ENCODE measurements around the gene PIK3R1.

PIK3R1 gene

GRCh38 chr5:68292316-68292715, 76.8 kb downstream of the PIK3R1 start:
- no peak overlapping the region for H3K27ac Mint-ChIP-seq
- no peaks in the 10 kb centered on the region for H3K27me3 Mint-ChIP-seq
- H3K9me3 Mint-ChIP-seq, result no peaks in the 10 kb centered on the region
- peaks cover 46% of the 10 kb centered on the region for H3K36me3 Mint-ChIP-seq
- peaks cover 17% of the 10 kb centered on the region for H3K4me1 Mint-ChIP-seq
- ATAC-seq, result no peak
- no peak overlapping the region for H3K4me3 Mint-ChIP-seq

- no peak overlapping the region for H3K27ac Mint-ChIP-seq
- H3K4me1 Mint-ChIP-seq, result no peaks in the 10 kb centered on the region
- H3K4me3 Mint-ChIP-seq, result no peak overlapping the region
- H3K9me3 Mint-ChIP-seq, result no peaks in the 10 kb centered on the region
- peaks cover 73% of the 10 kb centered on the region for H3K36me3 Mint-ChIP-seq
- ATAC-seq, result no peak
- no peaks in the 10 kb centered on the region for H3K27me3 Mint-ChIP-seq
These were observed 80.2 kb downstream of the PIK3R1 start for GRCh38 chr5:68295772-68296171.

GRCh38 chr5:68296895-68297294, 81.3 kb downstream of the PIK3R1 start:
- Mint-ChIP-seq H3K4me1 (no peaks in the 10 kb centered on the region), H3K36me3 (peaks cover 77% of the 10 kb centered on the region), H3K4me3 (no peak overlapping the region), H3K27ac (no peak overlapping the region), H3K27me3 (no peaks in the 10 kb centered on the region), H3K9me3 (no peaks in the 10 kb centered on the region)
- no peak for ATAC-seq

GRCh38 chr5:68297656-68298055, 82.1 kb downstream of the PIK3R1 start:
- Mint-ChIP-seq H3K27ac (no peak overlapping the region), H3K27me3 (no peaks in the 10 kb centered on the region), H3K4me3 (no peak overlapping the region), H3K4me1 (no peaks in the 10 kb centered on the region), H3K36me3 (peaks cover 77% of the 10 kb centered on the region), H3K9me3 (no peaks in the 10 kb centered on the region)
- ATAC-seq, result no peak

GRCh38 chr5:68298479-68298878, 82.9 kb downstream of the PIK3R1 start:
- ATAC-seq, result no peak
- Mint-ChIP-seq H3K4me1 (peaks cover 6% of the 10 kb centered on the region), H3K4me3 (no peak overlapping the region), H3K27ac (no peak overlapping the region), H3K36me3 (peaks cover 76% of the 10 kb centered on the region), H3K9me3 (no peaks in the 10 kb centered on the region), H3K27me3 (no peaks in the 10 kb centered on the region)

GRCh38 chr5:68299105-68299504, 83.5 kb downstream of the PIK3R1 start:
- H3K4me1 Mint-ChIP-seq, result peaks cover 6% of the 10 kb centered on the region
- no peak for ATAC-seq
- H3K27me3 Mint-ChIP-seq, result no peaks in the 10 kb centered on the region
- H3K27ac Mint-ChIP-seq, result no peak overlapping the region
- H3K4me3 Mint-ChIP-seq, result no peak overlapping the region
- H3K36me3 Mint-ChIP-seq, result peaks cover 69% of the 10 kb centered on the region
- no peaks in the 10 kb centered on the region for H3K9me3 Mint-ChIP-seq

GRCh38 chr5:68299575-68299974, 84.0 kb downstream of the PIK3R1 start:
- Mint-ChIP-seq H3K9me3 (no peaks in the 10 kb centered on the region), H3K27me3 (no peaks in the 10 kb centered on the region), H3K36me3 (peaks cover 65% of the 10 kb centered on the region), H3K27ac (no peak overlapping the region), H3K4me1 (peaks cover 6% of the 10 kb centered on the region), H3K4me3 (no peak overlapping the region)
- no peak for ATAC-seq

- Mint-ChIP-seq H3K36me3 (peaks cover 30% of the 10 kb centered on the region), H3K9me3 (no peaks in the 10 kb centered on the region), H3K4me3 (no peak overlapping the region), H3K27ac (no peak overlapping the region), H3K4me1 (peaks cover 6% of the 10 kb centered on the region), H3K27me3 (no peaks in the 10 kb centered on the region)
- ATAC-seq, result no peak
These were observed 87.6 kb downstream of the PIK3R1 start for GRCh38 chr5:68303038-68303738.

- ATAC-seq, result no peak
- peaks cover 24% of the 10 kb centered on the region for H3K36me3 Mint-ChIP-seq
- H3K4me3 Mint-ChIP-seq, result no peak overlapping the region
- H3K4me1 Mint-ChIP-seq, result peaks cover 6% of the 10 kb centered on the region
- H3K27me3 Mint-ChIP-seq, result no peaks in the 10 kb centered on the region
- no peaks in the 10 kb centered on the region for H3K9me3 Mint-ChIP-seq
- H3K27ac Mint-ChIP-seq, result no peak overlapping the region
These were observed 88.3 kb downstream of the PIK3R1 start for GRCh38 chr5:68303754-68304420.

- H3K4me1 Mint-ChIP-seq, result peaks cover 6% of the 10 kb centered on the region
- no peak overlapping the region for H3K27ac Mint-ChIP-seq
- ATAC-seq, result no peak
- peaks cover 18% of the 10 kb centered on the region for H3K36me3 Mint-ChIP-seq
- H3K9me3 Mint-ChIP-seq, result no peaks in the 10 kb centered on the region
- no peak overlapping the region for H3K4me3 Mint-ChIP-seq
- no peaks in the 10 kb centered on the region for H3K27me3 Mint-ChIP-seq
These were observed 89.0 kb downstream of the PIK3R1 start for GRCh38 chr5:68304421-68305052.

GRCh38 chr5:68305223-68305870, 89.8 kb downstream of the PIK3R1 start:
- Mint-ChIP-seq H3K4me1 (peaks cover 6% of the 10 kb centered on the region), H3K4me3 (no peak overlapping the region), H3K27ac (no peak overlapping the region), H3K27me3 (no peaks in the 10 kb centered on the region), H3K36me3 (peaks cover 14% of the 10 kb centered on the region), H3K9me3 (no peaks in the 10 kb centered on the region)
- no peak for ATAC-seq

- no peak for ATAC-seq
- peaks cover 7% of the 10 kb centered on the region for H3K36me3 Mint-ChIP-seq
- no peaks in the 10 kb centered on the region for H3K27me3 Mint-ChIP-seq
- H3K4me1 Mint-ChIP-seq, result peaks cover 6% of the 10 kb centered on the region
- H3K9me3 Mint-ChIP-seq, result no peaks in the 10 kb centered on the region
- H3K27ac Mint-ChIP-seq, result no peak overlapping the region
- H3K4me3 Mint-ChIP-seq, result no peak overlapping the region
These were observed 90.9 kb downstream of the PIK3R1 start for GRCh38 chr5:68306361-68307014.

GRCh38 chr5:68313336-68313735, 97.8 kb downstream of the PIK3R1 start:
- H3K9me3 Mint-ChIP-seq, result no peaks in the 10 kb centered on the region
- no peaks in the 10 kb centered on the region for H3K36me3 Mint-ChIP-seq
- peaks cover 1% of the 10 kb centered on the region for H3K27me3 Mint-ChIP-seq
- no peak overlapping the region for H3K4me3 Mint-ChIP-seq
- no peak overlapping the region for H3K27ac Mint-ChIP-seq
- peaks cover 14% of the 10 kb centered on the region for H3K4me1 Mint-ChIP-seq
- no peak for ATAC-seq

GRCh38 chr5:68314465-68314864, 98.9 kb downstream of the PIK3R1 start:
- peaks cover 14% of the 10 kb centered on the region for H3K4me1 Mint-ChIP-seq
- ATAC-seq, result no peak
- H3K27ac Mint-ChIP-seq, result no peak overlapping the region
- no peaks in the 10 kb centered on the region for H3K36me3 Mint-ChIP-seq
- H3K9me3 Mint-ChIP-seq, result no peaks in the 10 kb centered on the region
- no peak overlapping the region for H3K4me3 Mint-ChIP-seq
- peaks cover 9% of the 10 kb centered on the region for H3K27me3 Mint-ChIP-seq

- no peaks in the 10 kb centered on the region for H3K36me3 Mint-ChIP-seq
- ATAC-seq, result peak; percentile 97
- H3K9me3 Mint-ChIP-seq, result no peaks in the 10 kb centered on the region
- H3K4me3 Mint-ChIP-seq, result no peak overlapping the region
- H3K4me1 Mint-ChIP-seq, result peaks cover 14% of the 10 kb centered on the region
- peak overlapping the region; percentile 10 for H3K27ac Mint-ChIP-seq
- H3K27me3 Mint-ChIP-seq, result peaks cover 9% of the 10 kb centered on the region
These were observed 100.2 kb downstream of the PIK3R1 start for GRCh38 chr5:68315679-68316271.
